ENCODE results near the gene FUT3.

The FUT3 gene

GRCh38 chr19:5823579-5824281, 27.5 kb downstream of the FUT3 start:
- DNase-seq (ENCODE audit: low spot score) = no peak

- DNase-seq (ENCODE audit: low spot score) = no peak
Measured at GRCh38 chr19:5822181-5822844, 28.9 kb downstream of the FUT3 start.

GRCh38 chr19:5821521-5822180, 29.6 kb downstream of the FUT3 start:
- DNase-seq (ENCODE audit: low spot score) = no peak

GRCh38 chr19:5820785-5821184, 30.5 kb downstream of the FUT3 start:
- no peak for DNase-seq (ENCODE audit: low spot score)

- no peak for DNase-seq (ENCODE audit: low spot score)
Measured at GRCh38 chr19:5818594-5818993, 32.7 kb downstream of the FUT3 start.

- DNase-seq (ENCODE audit: low spot score) = no peak
Measured at GRCh38 chr19:5817218-5817617, 34.0 kb downstream of the FUT3 start.

- DNase-seq (ENCODE audit: low spot score) = no peak
Measured at GRCh38 chr19:5814852-5815246, 36.4 kb downstream of the FUT3 start.

GRCh38 chr19:5814123-5814851, 37.0 kb downstream of the FUT3 start:
- DNase-seq (ENCODE audit: low spot score) = no peak

GRCh38 chr19:5811117-5811516, 40.1 kb downstream of the FUT3 start:
- DNase-seq (ENCODE audit: low spot score) = no peak

GRCh38 chr19:5809469-5809868, 41.8 kb downstream of the FUT3 start:
- no peak for DNase-seq (ENCODE audit: low spot score)

GRCh38 chr19:5809053-5809452, 42.2 kb downstream of the FUT3 start:
- no peak for DNase-seq (ENCODE audit: low spot score)

- DNase-seq (ENCODE audit: low spot score) = no peak
Measured at GRCh38 chr19:5808120-5808816, 43.0 kb downstream of the FUT3 start.

GRCh38 chr19:5806905-5807304, 44.3 kb downstream of the FUT3 start:
- no peak for DNase-seq (ENCODE audit: low spot score)

GRCh38 chr19:5806133-5806489, 45.1 kb downstream of the FUT3 start:
- DNase-seq (ENCODE audit: low spot score) = no peak

- DNase-seq (ENCODE audit: low spot score) = no peak
Measured at GRCh38 chr19:5805462-5806132, 45.7 kb downstream of the FUT3 start.

GRCh38 chr19:5804516-5805461, 46.5 kb downstream of the FUT3 start, which contains the start of gene NRTN:
NRTN (plus strand) TSS chr19:5805067; CDS start chr19:5824166, 19,099 bp downstream.
- no peak for DNase-seq (ENCODE audit: low spot score)

GRCh38 chr19:5803752-5804515, 47.3 kb downstream of the FUT3 start:
- DNase-seq (ENCODE audit: low spot score) = peak; percentile 76

- DNase-seq (ENCODE audit: low spot score) = no peak
Measured at GRCh38 chr19:5803441-5803751, 47.9 kb downstream of the FUT3 start.

- DNase-seq (ENCODE audit: low spot score) = no peak
Measured at GRCh38 chr19:5801796-5802619, 49.2 kb downstream of the FUT3 start.
